ENCODE data around the gene CHST6. TPM values are rescaled to one million over a fixed set of nuclear protein-coding genes. Genes with fewer than 3 reads are reported as not detected.
A peak's percentile ranks its signal among the peaks of the same experiment; 100 is the strongest.

CHST6 gene
- total and polyA plus RNA-seq, 10 of the 15 experiments (the other 5 are each of a cell fraction or from before 2014, with no cell fraction given), result 0.14 to 2.5 (median 0.51) TPM

GRCh38 chr16:75432828-75433731, 62.2 kb downstream of the CHST6 start, which contains the start of gene CFDP1 (continued):
- TF ChIP-seq E2F8 (IDR thresholded peaks at IDR 0.05; ENCODE audit: low read depth, partially characterized antibody) (peak; percentile 92), DPF2 (IDR thresholded peaks at IDR 0.05) (peak; percentile 82), CBX3 (IDR thresholded peaks at IDR 0.05; ENCODE audit: borderline replicate concordance, low read depth) (no peak), E4F1 (IDR thresholded peaks at IDR 0.05; ENCODE audit: borderline replicate concordance, partially characterized antibody) (peak; percentile 22), CREB1 (IDR thresholded peaks at IDR 0.05; ENCODE audit: low read depth) (peak; percentile 87), ZBTB40 (IDR thresholded peaks at IDR 0.05; ENCODE audit: borderline replicate concordance) (peak; percentile 84; the same call in 1 of the 2 replicates), YY1 (IDR thresholded peaks at IDR 0.05; ENCODE audit: low read depth, low read length) (peak; percentile 53), GABPA (IDR thresholded peaks at IDR 0.05; ENCODE audit: low read depth) (peak; percentile 81), NFXL1 (IDR thresholded peaks at IDR 0.05; ENCODE audit: borderline replicate concordance) (peak; percentile 86), ELK1 (IDR thresholded peaks at IDR 0.05; ENCODE audit: low read depth, low read length) (peak; percentile 65), BHLHE40 (IDR thresholded peaks at IDR 0.05; ENCODE audit: borderline replicate concordance in 1 of 2, low read depth in 2 of 2, low read length in 1 of 2) (peak; percentile 93 to 99), MXI1 (IDR thresholded peaks at IDR 0.05; ENCODE audit: low read depth, low read length) (peak; percentile 93), HCFC1 (IDR thresholded peaks at IDR 0.05; ENCODE audit: low read length) (peak; percentile 89), LARP7 (IDR thresholded peaks at IDR 0.05) (peak; percentile 94), CHD4 (IDR thresholded peaks at IDR 0.05) (no peak), SPI1 (IDR thresholded peaks at IDR 0.05; ENCODE audit: borderline replicate concordance, insufficient read depth, low read depth, low read length) (no peak)

Measured in GM12878 (cell line).